IMR-90 (cell line): Measurements from ENCODE around the gene SNRPD3. TPM values are rescaled to one million over a fixed set of nuclear protein-coding genes. Genes with fewer than 3 reads are reported as not detected.

ENCODE experiments used
- CTCF ChIP-seq: conservative IDR thresholded peaks from 2 replicates; pipeline ENCODE4 v1.5.1; 2012; ENCODE audit warnings: mild to moderate bottlenecking, low read depth, low read length, improper control_type of control experiment
- polyA plus RNA-seq, 3 experiments: library from polyadenylated mRNA; depleted of rRNA; stranded (reverse); fragments of >200 nt; gene quantifications; 2 replicates each; pipeline ENCODE4 v1.2.3, GENCODE V29; 2012; ENCODE audit warnings: low replicate concordance in 1 of 3
- total RNA-seq: library from RNA; depleted of rRNA; stranded (reverse); fragments of >200 nt; gene quantifications from 2 replicates; pipeline ENCODE4 v1.2.3, GENCODE V29; 2012

SNRPD3 gene
- total and polyA plus RNA-seq, 2 of the 4 experiments (the other 2 are of a cell fraction), result 158 to 283 TPM

GRCh38 chr22:24583221-24584165 lies 27.7 kb downstream of the SNRPD3 start (continued):
- no peak for TF ChIP-seq CTCF
